ENCODE measurements around the gene DOCK9.
A peak's percentile ranks its signal among the peaks of the same experiment; 100 is the strongest.

- TF ChIP-seq CTCF (IDR thresholded peaks at IDR 0.05 in 4 of 5, conservative IDR thresholded peaks at IDR 0.05 in 1 of 5) (no peak), POLR2A (IDR thresholded peaks at IDR 0.05) (peak in 1 of 2 donors; percentile 14)
These were observed 416 bp upstream of the DOCK9 start for GRCh38 chr13:98978280-98978679.

Data from gastrocnemius medialis (tissue), 4 donors.